Sigmoid colon (tissue), 7 donors: ENCODE results near the gene MTR. TPM values are rescaled to one million over a fixed set of nuclear protein-coding genes. Genes with fewer than 3 reads are reported as not detected.

Experiments
- DNase-seq: peaks from one replicate; pipeline ENCODE4 v3.0.0-alpha.2; 2019
- H3K27ac ChIP-seq, 4 donors: fragments of 200-600 bp; sonication (generic); one replicate each; pipeline ENCODE4 v1.5.1; 2016 to 2019; ENCODE audit warnings: mild to moderate bottlenecking in 1 of 4
- H3K27me3 ChIP-seq, 3 donors: fragments of 200-600 bp; sonication (generic); one replicate each; pipeline ENCODE4 v1.5.1; 2019; ENCODE audit warnings: mild to moderate bottlenecking in 1 of 3
- H3K36me3 ChIP-seq, 4 donors: fragments of 200-600 bp; sonication (generic); one replicate each; pipeline ENCODE4 v1.5.1; 2016 to 2019
- H3K4me1 ChIP-seq, 4 donors: fragments of 200-600 bp; sonication (generic); one replicate each; pipeline ENCODE4 v1.5.1; 2017 to 2019
- H3K4me3 ChIP-seq, 4 donors: fragments of 200-600 bp; sonication (generic); one replicate each; pipeline ENCODE4 v1.5.1; 2017 to 2019; ENCODE audit warnings: mild to moderate bottlenecking in 2 of 4, moderate library complexity in 1 of 4
- H3K9me3 ChIP-seq, 4 donors: fragments of 200-600 bp in 3 of 4; sonication (generic) in 3 of 4; one replicate each; pipeline versions ENCODE4 v1.5.1 to v1.6.1; 2013 to 2019
- EP300 ChIP-seq, 4 donors: sonication (generic); formaldehyde crosslinking; IDR thresholded peaks; one replicate each; pipeline ENCODE4 v1.6.1; 2017; ENCODE audit warnings: antibody characterized with exemption in 4 of 4
- POLR2A ChIP-seq, 2 donors: fragments of 450-650 bp; IDR thresholded peaks; one replicate each; pipeline ENCODE4 v1.6.1; 2016; ENCODE audit warnings: antibody characterized with exemption in 2 of 2, mild to moderate bottlenecking in 2 of 2, moderate library complexity in 2 of 2
- POLR2AphosphoS5 ChIP-seq, 4 donors: sonication (generic); formaldehyde crosslinking; IDR thresholded peaks; one replicate each; pipeline ENCODE4 v1.6.1; 2017; ENCODE audit warnings: antibody characterized with exemption in 4 of 4
- WGBS, 2 donors: extraction: QIAGEN DNeasy Blood & Tissue Kit; methylation state at CpG; one replicate each; pipeline ENCODE4 v1.1.7; 2013; 5-methylcytosine and 5-hydroxymethylcytosine counted together
- intact Hi-C: fragments of 100-400 bp; cut with DNase I; formaldehyde crosslinking; loops from one replicate; pipeline ENCODE4 v1.15.1; 2023
- polyA plus RNA-seq, 3 donors: library from polyadenylated mRNA; stranded (reverse); fragments of 200-250 nt; gene quantifications; one replicate each; pipeline ENCODE4 v1.2.3, GENCODE V29; 2013
- total RNA-seq, 4 donors: library from RNA; depleted of rRNA; stranded (reverse); fragments of >200 nt; gene quantifications; one replicate each; pipeline ENCODE4 v1.1.0, GENCODE V29; 2016
- TF ChIP-seq, protein P1 (sequence below), 4 experiments: fragments of 450-650 bp in 3 of 4; fragments of 200-600 bp in 1 of 4; IDR thresholded peaks; one replicate each; pipeline ENCODE4 v1.5.1; 2016 to 2019; ENCODE audit warnings: antibody characterized with exemption in 4 of 4, mild to moderate bottlenecking in 3 of 4, moderate library complexity in 2 of 4
- donor health status: healthy with polysubstance abuse.
- donor health status: Bipolar disorder and iron deficiency.
- donor health status: healthy.

The MTR gene
- total and polyA plus RNA-seq, 7 donors, result 1.2 to 38.4 (median 28.2) TPM

DNA sequence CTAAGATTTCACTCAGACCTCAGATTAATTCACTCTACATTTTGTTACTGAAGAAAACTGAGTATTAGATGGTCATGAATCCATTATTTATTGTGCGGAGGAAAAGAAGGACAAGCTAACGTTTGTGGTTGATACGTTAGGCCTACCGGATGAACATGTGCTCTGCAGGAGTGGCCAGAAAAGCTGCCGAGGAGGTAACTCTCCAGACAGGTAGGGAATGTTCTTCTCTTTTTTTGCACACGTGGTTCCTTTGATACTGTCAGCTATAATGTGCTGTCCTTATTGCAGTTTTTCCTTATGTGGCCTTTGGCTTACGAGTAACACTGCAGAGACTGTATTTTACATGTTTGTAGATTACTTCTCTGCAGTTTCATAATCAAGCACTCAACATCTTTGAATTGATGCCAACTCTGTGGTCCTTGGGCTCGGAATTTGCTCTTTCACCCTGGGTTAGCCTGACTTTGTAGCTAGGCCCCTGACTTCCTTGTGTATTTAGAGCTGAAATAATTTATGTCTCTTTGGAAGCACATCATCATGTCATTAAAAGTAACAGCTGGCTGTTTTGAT is 13.6 kb downstream of the MTR start:
- DNase-seq, result no peak
- no peak for TF ChIP-seq POLR2A (IDR thresholded peaks at IDR 0.05)
- TF ChIP-seq EP300 (IDR thresholded peaks at IDR 0.05), result no peak
- WGBS, 2 donors, result 24 to 78% methylated on average over 8 of the region's 8 CpGs

DNA sequence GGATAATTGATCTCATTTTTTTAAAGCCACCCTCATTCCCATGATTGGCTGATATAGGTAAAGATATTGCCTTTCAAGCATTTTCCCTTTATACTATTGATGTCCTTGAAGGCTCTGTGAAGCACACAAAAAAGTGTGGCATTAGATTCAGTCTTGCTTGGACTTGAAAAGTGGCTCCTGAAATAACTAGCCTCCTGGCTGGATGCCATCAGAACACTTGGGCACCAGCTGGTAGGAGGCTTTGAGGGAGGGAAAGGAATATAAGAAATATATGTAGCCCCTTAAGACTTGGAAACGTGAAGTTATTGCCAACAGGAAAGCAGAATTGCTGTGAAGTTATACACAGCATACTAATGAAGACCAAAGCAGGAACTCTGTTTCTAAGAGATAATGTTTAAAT is 14.1 kb downstream of the MTR start:
- no peak overlapping the region for H3K4me3 ChIP-seq
- intact Hi-C loops, result no loop called here
- 53 to 70% methylated on average over 1 of the region's 1 CpG for WGBS, 2 donors
- TF ChIP-seq EP300 (IDR thresholded peaks at IDR 0.05) (no peak), POLR2AphosphoS5 (IDR thresholded peaks at IDR 0.05) (no peak)
- TF ChIP-seq, protein P1, sequence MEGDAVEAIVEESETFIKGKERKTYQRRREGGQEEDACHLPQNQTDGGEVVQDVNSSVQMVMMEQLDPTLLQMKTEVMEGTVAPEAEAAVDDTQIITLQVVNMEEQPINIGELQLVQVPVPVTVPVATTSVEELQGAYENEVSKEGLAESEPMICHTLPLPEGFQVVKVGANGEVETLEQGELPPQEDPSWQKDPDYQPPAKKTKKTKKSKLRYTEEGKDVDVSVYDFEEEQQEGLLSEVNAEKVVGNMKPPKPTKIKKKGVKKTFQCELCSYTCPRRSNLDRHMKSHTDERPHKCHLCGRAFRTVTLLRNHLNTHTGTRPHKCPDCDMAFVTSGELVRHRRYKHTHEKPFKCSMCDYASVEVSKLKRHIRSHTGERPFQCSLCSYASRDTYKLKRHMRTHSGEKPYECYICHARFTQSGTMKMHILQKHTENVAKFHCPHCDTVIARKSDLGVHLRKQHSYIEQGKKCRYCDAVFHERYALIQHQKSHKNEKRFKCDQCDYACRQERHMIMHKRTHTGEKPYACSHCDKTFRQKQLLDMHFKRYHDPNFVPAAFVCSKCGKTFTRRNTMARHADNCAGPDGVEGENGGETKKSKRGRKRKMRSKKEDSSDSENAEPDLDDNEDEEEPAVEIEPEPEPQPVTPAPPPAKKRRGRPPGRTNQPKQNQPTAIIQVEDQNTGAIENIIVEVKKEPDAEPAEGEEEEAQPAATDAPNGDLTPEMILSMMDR (IDR thresholded peaks at IDR 0.05), result no peak
- H3K9me3 ChIP-seq, result no peaks in the 10 kb centered on the region
- no peak overlapping the region for H3K27ac ChIP-seq
- H3K4me1 ChIP-seq, result peaks cover 0 to 11% (median under 1%) of the 10 kb centered on the region in 4 donors
- no peaks in the 10 kb centered on the region for H3K27me3 ChIP-seq
- H3K36me3 ChIP-seq, result peaks cover 4 to 90% (median 16%) of the 10 kb centered on the region in 4 donors
- no peak for DNase-seq

More for the DNA sequence above, 13.6 kb downstream of the MTR start:
- Histone ChIP-seq H3K9me3 (no peaks in the 10 kb centered on the region), H3K4me3 (no peak overlapping the region), H3K27me3 (no peaks in the 10 kb centered on the region), H3K27ac (no peak overlapping the region), H3K4me1 (peaks cover 0 to 16% (median 4%) of the 10 kb centered on the region in 4 donors), H3K36me3 (peaks cover 4 to 90% (median 17%) of the 10 kb centered on the region in 4 donors)
- intact Hi-C loops, result no loop called here

DNA sequence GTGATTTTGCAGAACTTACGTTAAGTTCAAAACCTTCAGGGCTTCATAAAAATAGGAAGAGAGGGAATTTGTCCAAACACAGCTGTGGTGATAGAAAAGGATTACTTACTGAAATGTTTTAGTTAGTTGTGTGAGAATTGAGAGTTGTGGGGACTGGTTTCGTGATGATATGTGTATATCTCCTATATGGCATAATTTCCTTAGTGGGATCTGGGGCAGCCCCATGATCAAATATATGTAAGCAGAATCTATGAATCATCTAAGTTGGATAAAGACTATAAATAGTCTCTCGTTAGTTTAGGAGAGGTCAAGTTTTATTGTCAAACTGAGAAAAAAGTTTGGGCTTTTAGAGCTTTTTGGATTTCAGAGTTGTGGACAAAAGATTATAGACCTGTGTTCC is 14.9 kb downstream of the MTR start:
- intact Hi-C loops, result no loop called here
- no peak for DNase-seq
- 85 to 90% methylated on average over 3 of the region's 3 CpGs for WGBS, 2 donors
- Histone ChIP-seq H3K27ac (no peak overlapping the region), H3K9me3 (no peaks in the 10 kb centered on the region), H3K36me3 (peaks cover 4 to 90% (median 17%) of the 10 kb centered on the region in 4 donors), H3K27me3 (no peaks in the 10 kb centered on the region), H3K4me3 (no peak overlapping the region), H3K4me1 (peaks cover 0 to 9% (median 0%) of the 10 kb centered on the region in 4 donors)
- TF ChIP-seq POLR2A (IDR thresholded peaks at IDR 0.05) (no peak), EP300 (IDR thresholded peaks at IDR 0.05) (no peak), POLR2AphosphoS5 (IDR thresholded peaks at IDR 0.05) (no peak)
- TF ChIP-seq, protein P1 (IDR thresholded peaks at IDR 0.05), result no peak

DNA sequence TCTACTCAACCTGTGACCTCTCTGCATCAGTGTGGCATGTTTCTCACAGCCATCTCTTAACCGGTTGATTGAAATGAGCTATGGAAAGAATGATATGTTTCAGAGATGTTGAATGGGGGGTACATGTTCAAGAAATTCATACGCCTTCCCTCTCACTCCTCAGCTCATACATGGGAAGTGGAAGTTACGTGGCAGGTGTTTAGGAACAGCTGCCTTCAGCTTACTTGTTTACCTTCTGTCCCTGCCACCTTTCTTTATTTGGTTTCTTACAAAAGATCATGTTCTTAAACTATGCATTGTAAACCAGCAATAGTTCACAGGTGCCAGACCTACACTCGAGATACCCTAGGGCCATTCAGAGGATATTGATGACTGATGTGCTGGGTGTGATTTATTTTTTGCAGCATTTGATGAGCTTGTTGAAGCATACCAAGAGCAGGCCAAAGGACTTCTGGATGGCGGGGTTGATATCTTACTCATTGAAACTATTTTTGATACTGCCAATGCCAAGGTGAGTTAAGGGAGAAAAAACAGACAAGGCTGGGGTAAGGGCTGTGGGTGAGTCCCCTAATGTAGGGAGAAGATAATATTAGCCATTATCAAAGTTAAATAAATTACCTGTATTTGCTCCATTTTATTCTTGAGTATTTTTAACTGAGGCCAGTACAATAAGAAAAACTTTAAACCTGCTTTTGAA is 17.4 kb downstream of the MTR start:
- no peak overlapping the region for H3K27ac ChIP-seq
- no peak for DNase-seq
- peaks cover 0 to 9% (median 0%) of the 10 kb centered on the region in 4 donors for H3K4me1 ChIP-seq
- intact Hi-C loops, result no loop called here
- peaks cover 3 to 98% (median 27%) of the 10 kb centered on the region in 4 donors for H3K36me3 ChIP-seq
- TF ChIP-seq POLR2AphosphoS5 (IDR thresholded peaks at IDR 0.05) (no peak), POLR2A (IDR thresholded peaks at IDR 0.05) (no peak), EP300 (IDR thresholded peaks at IDR 0.05) (no peak)
- TF ChIP-seq, protein P1 (IDR thresholded peaks at IDR 0.05), result no peak
- 77 to 92% methylated on average over 5 of the region's 5 CpGs for WGBS, 2 donors
- no peak overlapping the region for H3K4me3 ChIP-seq
- no peaks in the 10 kb centered on the region for H3K9me3 ChIP-seq
- H3K27me3 ChIP-seq, result no peaks in the 10 kb centered on the region

DNA sequence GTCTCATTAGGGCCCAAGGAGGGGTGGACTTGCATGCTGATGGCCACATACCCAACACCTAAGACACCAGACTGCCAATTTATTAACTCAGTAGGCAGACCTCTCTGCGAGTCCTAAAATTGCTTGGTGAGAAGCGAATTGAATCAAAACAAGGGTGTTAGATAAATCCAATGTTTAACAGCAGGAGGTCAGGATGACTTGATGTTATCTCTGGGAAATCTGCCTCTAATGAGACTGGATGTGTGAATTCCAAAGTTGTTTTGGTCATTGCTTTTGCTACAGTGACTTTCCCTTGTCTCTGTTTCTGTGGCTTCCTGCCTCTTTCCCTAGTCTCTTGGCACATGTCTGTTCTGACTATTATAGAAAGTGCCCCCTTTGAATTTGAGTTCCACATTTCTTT is 20.8 kb downstream of the MTR start:
- Histone ChIP-seq H3K9me3 (no peaks in the 10 kb centered on the region), H3K4me3 (no peak overlapping the region), H3K4me1 (no peaks in the 10 kb centered on the region), H3K36me3 (peaks cover 6 to 93% (median 31%) of the 10 kb centered on the region in 4 donors), H3K27me3 (no peaks in the 10 kb centered on the region), H3K27ac (no peak overlapping the region)
- intact Hi-C loops, result no loop called here
- 94% methylated on average over 2 of the region's 2 CpGs for WGBS, 2 donors
- TF ChIP-seq, protein P1 (IDR thresholded peaks at IDR 0.05), result no peak
- TF ChIP-seq POLR2A (IDR thresholded peaks at IDR 0.05) (no peak), EP300 (IDR thresholded peaks at IDR 0.05) (no peak), POLR2AphosphoS5 (IDR thresholded peaks at IDR 0.05) (no peak)
- no peak for DNase-seq
